ENCODE data around the gene SCFD1. TPM values are rescaled to one million over a fixed set of nuclear protein-coding genes. Genes with fewer than 3 reads are reported as not detected.

The SCFD1 gene
- total RNA-seq, 1 donor from 2014 or later: 82.4 TPM

DNA sequence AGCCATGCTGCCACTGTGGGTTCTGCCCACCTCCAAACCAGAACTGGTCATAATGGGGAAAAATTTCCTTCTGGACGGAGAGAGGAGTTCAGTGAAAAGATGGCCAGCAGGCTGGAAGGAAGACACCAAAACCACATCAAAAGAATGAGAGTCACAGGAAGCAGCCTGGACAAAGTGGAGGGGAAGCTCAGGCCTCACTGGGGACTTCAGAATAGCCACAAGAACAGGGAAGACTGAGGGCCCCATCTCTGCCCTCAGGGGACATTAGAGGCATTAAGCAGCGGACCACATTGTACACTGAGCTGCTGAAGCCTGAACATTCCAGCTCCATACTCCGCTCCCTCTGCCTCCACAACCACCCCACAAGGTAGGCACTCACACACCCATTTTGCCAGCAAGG is 132.7 kb downstream of the SCFD1 start:
- H3K9me3 Mint-ChIP-seq (ENCODE audit: low read depth): no peaks in the 10 kb centered on the region
- peaks cover 9% of the 10 kb centered on the region for H3K27me3 Mint-ChIP-seq (ENCODE audit: low read depth)
- no peaks in the 10 kb centered on the region for H3K4me1 Mint-ChIP-seq (ENCODE audit: low read depth)
- H3K36me3 Mint-ChIP-seq (ENCODE audit: low read depth): peaks cover 1% of the 10 kb centered on the region
- DNase-seq (ENCODE audit: low spot score): no peak
- no peak overlapping the region for H3K4me3 Mint-ChIP-seq (ENCODE audit: unreplicated experiment)
- no peak overlapping the region for H3K27ac Mint-ChIP-seq (ENCODE audit: unreplicated experiment)
- TF ChIP-seq CTCF (IDR thresholded peaks at IDR 0.05): no peak

DNA sequence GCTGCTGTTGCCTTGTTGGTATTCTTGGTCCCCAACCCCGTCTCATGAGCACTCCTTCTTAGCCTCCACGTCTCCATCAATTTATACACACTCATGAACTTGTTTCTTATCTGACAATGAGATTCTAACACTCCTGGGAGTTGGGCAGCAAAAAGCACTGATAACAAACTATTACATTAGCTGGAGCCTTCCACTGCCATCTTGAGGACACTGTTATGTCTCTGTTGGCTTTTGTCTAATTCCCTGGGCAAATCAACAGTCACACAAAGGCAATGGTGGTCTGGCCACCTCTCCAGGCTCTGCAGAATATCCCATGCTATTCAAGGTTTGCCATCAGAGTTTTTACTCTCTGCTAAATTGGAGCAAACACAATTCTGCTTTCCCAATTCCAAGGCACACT is 134.5 kb downstream of the SCFD1 start:
- no peak for DNase-seq (ENCODE audit: low spot score)
- no peak overlapping the region for H3K4me3 Mint-ChIP-seq (ENCODE audit: unreplicated experiment)
- H3K4me1 Mint-ChIP-seq (ENCODE audit: low read depth): no peaks in the 10 kb centered on the region
- no peak overlapping the region for H3K27ac Mint-ChIP-seq (ENCODE audit: unreplicated experiment)
- H3K27me3 Mint-ChIP-seq (ENCODE audit: low read depth): peaks cover 13% of the 10 kb centered on the region
- TF ChIP-seq CTCF (IDR thresholded peaks at IDR 0.05): no peak
- peaks cover 3% of the 10 kb centered on the region for H3K9me3 Mint-ChIP-seq (ENCODE audit: low read depth)
- H3K36me3 Mint-ChIP-seq (ENCODE audit: low read depth): peaks cover 1% of the 10 kb centered on the region

GRCh38 chr14:30757082-30757481 is 135.0 kb downstream of the SCFD1 start:
- Mint-ChIP-seq H3K9me3 (ENCODE audit: low read depth) (peaks cover 4% of the 10 kb centered on the region), H3K4me3 (ENCODE audit: unreplicated experiment) (no peak overlapping the region), H3K4me1 (ENCODE audit: low read depth) (no peaks in the 10 kb centered on the region), H3K36me3 (ENCODE audit: low read depth) (peaks cover 1% of the 10 kb centered on the region), H3K27ac (ENCODE audit: unreplicated experiment) (no peak overlapping the region), H3K27me3 (ENCODE audit: low read depth) (peaks cover 14% of the 10 kb centered on the region)
- no peak for TF ChIP-seq CTCF (IDR thresholded peaks at IDR 0.05)
- no peak for DNase-seq (ENCODE audit: low spot score)

GRCh38 chr14:30759172-30760125 is 137.3 kb downstream of the SCFD1 start:
- Mint-ChIP-seq H3K36me3 (ENCODE audit: low read depth) (peaks cover 12% of the 10 kb centered on the region), H3K9me3 (ENCODE audit: low read depth) (peaks cover 25% of the 10 kb centered on the region), H3K4me3 (ENCODE audit: unreplicated experiment) (no peak overlapping the region), H3K4me1 (ENCODE audit: low read depth) (no peaks in the 10 kb centered on the region), H3K27me3 (ENCODE audit: low read depth) (peaks cover 16% of the 10 kb centered on the region), H3K27ac (ENCODE audit: unreplicated experiment) (no peak overlapping the region)
- TF ChIP-seq CTCF (IDR thresholded peaks at IDR 0.05): no peak
- DNase-seq (ENCODE audit: low spot score): no peak

- H3K4me1 Mint-ChIP-seq (ENCODE audit: low read depth): no peaks in the 10 kb centered on the region
- no peak overlapping the region for H3K4me3 Mint-ChIP-seq (ENCODE audit: unreplicated experiment)
- no peak for TF ChIP-seq CTCF (IDR thresholded peaks at IDR 0.05)
- peaks cover 21% of the 10 kb centered on the region for H3K27me3 Mint-ChIP-seq (ENCODE audit: low read depth)
- no peak overlapping the region for H3K27ac Mint-ChIP-seq (ENCODE audit: unreplicated experiment)
- H3K9me3 Mint-ChIP-seq (ENCODE audit: low read depth): peaks cover 35% of the 10 kb centered on the region
- DNase-seq (ENCODE audit: low spot score): no peak
- H3K36me3 Mint-ChIP-seq (ENCODE audit: low read depth): peaks cover 12% of the 10 kb centered on the region
Measured at GRCh38 chr14:30763891-30764290, 141.8 kb downstream of the SCFD1 start.

Measured in chondrocyte (in vitro differentiated cells).